ENCODE results near the gene MCC.

DNA sequence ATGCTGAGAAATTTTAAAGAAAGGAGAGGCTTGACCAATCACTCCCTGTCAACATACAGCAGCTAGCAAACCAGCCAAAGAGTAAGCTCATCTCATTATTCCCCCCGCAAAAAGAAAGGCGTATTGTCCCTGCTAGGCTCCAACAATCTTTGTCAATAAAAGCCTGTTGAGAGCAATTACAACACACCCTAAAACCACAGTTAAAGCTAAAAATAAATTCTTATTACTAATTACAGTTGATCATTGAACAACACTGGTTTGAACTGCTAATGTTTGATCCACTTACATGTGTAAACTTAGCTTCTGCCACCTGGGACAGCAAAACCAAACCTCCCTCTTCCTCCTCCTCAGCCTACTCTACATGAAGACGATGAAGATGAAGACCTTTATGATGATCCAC, 204.7 kb downstream of the MCC start:
- TF ChIP-seq, protein P1, sequence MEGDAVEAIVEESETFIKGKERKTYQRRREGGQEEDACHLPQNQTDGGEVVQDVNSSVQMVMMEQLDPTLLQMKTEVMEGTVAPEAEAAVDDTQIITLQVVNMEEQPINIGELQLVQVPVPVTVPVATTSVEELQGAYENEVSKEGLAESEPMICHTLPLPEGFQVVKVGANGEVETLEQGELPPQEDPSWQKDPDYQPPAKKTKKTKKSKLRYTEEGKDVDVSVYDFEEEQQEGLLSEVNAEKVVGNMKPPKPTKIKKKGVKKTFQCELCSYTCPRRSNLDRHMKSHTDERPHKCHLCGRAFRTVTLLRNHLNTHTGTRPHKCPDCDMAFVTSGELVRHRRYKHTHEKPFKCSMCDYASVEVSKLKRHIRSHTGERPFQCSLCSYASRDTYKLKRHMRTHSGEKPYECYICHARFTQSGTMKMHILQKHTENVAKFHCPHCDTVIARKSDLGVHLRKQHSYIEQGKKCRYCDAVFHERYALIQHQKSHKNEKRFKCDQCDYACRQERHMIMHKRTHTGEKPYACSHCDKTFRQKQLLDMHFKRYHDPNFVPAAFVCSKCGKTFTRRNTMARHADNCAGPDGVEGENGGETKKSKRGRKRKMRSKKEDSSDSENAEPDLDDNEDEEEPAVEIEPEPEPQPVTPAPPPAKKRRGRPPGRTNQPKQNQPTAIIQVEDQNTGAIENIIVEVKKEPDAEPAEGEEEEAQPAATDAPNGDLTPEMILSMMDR (conservative IDR thresholded peaks at IDR 0.05; ENCODE audit: low read length): no peak
- TF ChIP-seq EZH2phosphoT487 (IDR thresholded peaks at IDR 0.05; ENCODE audit: borderline replicate concordance, low read depth, low read length): no peak
